Liver (tissue), 9 donors: ENCODE measurements around the gene ZNF414. TPM values are rescaled to one million over a fixed set of nuclear protein-coding genes. Genes with fewer than 3 reads are reported as not detected.

ENCODE experiments used
- DNase-seq: peaks from one replicate; pipeline ENCODE4 v3.0.0-alpha.2; 2017; ENCODE audit warnings: low spot score
- H3K27ac ChIP-seq, 2 donors: one replicate each; pipeline ENCODE4 v1.7.0; 2013; ENCODE audit warnings: inconsistent platforms in 2 of 2, low read length in 2 of 2, control low read depth in 1 of 2, low read depth in 1 of 2, mild to moderate bottlenecking in 1 of 2
- H3K27me3 ChIP-seq, 4 donors: one replicate each; pipeline versions ENCODE4 v1.6.1 to v1.7.0; 2013; ENCODE audit warnings: low read length in 3 of 4, inconsistent platforms in 1 of 4, mild to moderate bottlenecking in 1 of 4, moderate library complexity in 1 of 4; ENCODE audit not compliant: control insufficient read depth in 4 of 4, insufficient read depth in 4 of 4
- H3K36me3 ChIP-seq, 4 donors: one replicate each; pipeline versions ENCODE4 v1.6.1 to v1.7.0; 2013; ENCODE audit warnings: low read length in 3 of 4, mild to moderate bottlenecking in 3 of 4, low read depth in 1 of 4, moderate library complexity in 1 of 4; ENCODE audit not compliant: control insufficient read depth in 4 of 4, insufficient read depth in 3 of 4
- H3K4me1 ChIP-seq, 4 donors: one replicate each; pipeline versions ENCODE4 v1.6.1 to v1.7.0; 2013; ENCODE audit warnings: low read length in 3 of 4, mild to moderate bottlenecking in 3 of 4, moderate library complexity in 1 of 4; ENCODE audit not compliant: control insufficient read depth in 4 of 4, insufficient read depth in 4 of 4
- H3K4me3 ChIP-seq, 3 donors: one replicate each; pipeline versions ENCODE4 v1.6.1 to v1.7.0; 2013; ENCODE audit warnings: low read length in 3 of 3, control low read depth in 1 of 3, low read depth in 1 of 3, mild to moderate bottlenecking in 1 of 3
- H3K9ac ChIP-seq, 2 donors: one replicate each; pipeline ENCODE4 v1.7.0; 2013; ENCODE audit warnings: low read length in 2 of 2, mild to moderate bottlenecking in 2 of 2, moderate library complexity in 2 of 2, control low read depth in 1 of 2, low read depth in 1 of 2
- H3K9me3 ChIP-seq, 4 donors: one replicate each; pipeline versions ENCODE4 v1.6.1 to v1.7.0; 2013; ENCODE audit warnings: low read length in 3 of 4; ENCODE audit not compliant: control insufficient read depth in 4 of 4
- EGR1 ChIP-seq, 2 donors: IDR thresholded peaks; 2 replicates each; pipeline ENCODE4 v1.6.1; 2016 to 2018; ENCODE audit warnings: antibody characterized with exemption in 2 of 2, low read depth in 2 of 2
- FOXA1 ChIP-seq: IDR thresholded peaks from 2 replicates; pipeline ENCODE4 v1.6.1; 2016; ENCODE audit warnings: antibody characterized with exemption
- FOXA2 ChIP-seq: IDR thresholded peaks from 2 replicates; pipeline ENCODE4 v1.6.1; 2016; ENCODE audit warnings: antibody characterized with exemption
- GABPA ChIP-seq, 2 donors: IDR thresholded peaks in 1 of 2; conservative IDR thresholded peaks in 1 of 2; 2 replicates each; pipeline ENCODE4 v1.6.1; 2016; ENCODE audit warnings: antibody characterized with exemption in 2 of 2, mild to moderate bottlenecking in 1 of 2, moderate library complexity in 1 of 2
- HNF4A ChIP-seq, 2 donors: conservative IDR thresholded peaks; 2 replicates each; pipeline ENCODE4 v1.6.1; 2016; ENCODE audit warnings: antibody characterized with exemption in 2 of 2, mild to moderate bottlenecking in 2 of 2
- HNF4G ChIP-seq: IDR thresholded peaks from 2 replicates; pipeline ENCODE4 v1.6.1; 2016; ENCODE audit warnings: antibody characterized with exemption
- JUND ChIP-seq, 2 donors: IDR thresholded peaks; 2 replicates each; pipeline ENCODE4 v1.6.1; 2016; ENCODE audit warnings: antibody characterized with exemption in 2 of 2
- NR2F2 ChIP-seq: IDR thresholded peaks from 2 replicates; pipeline ENCODE4 v1.6.1; 2016; ENCODE audit warnings: antibody characterized with exemption
- RXRA ChIP-seq, 2 donors: IDR thresholded peaks; 2 replicates each; pipeline ENCODE4 v1.6.1; 2017 to 2018; ENCODE audit warnings: antibody characterized with exemption in 2 of 2, mild to moderate bottlenecking in 1 of 2
- SP1 ChIP-seq: IDR thresholded peaks from 2 replicates; pipeline ENCODE4 v1.6.1; 2018; ENCODE audit warnings: antibody characterized with exemption, mild to moderate bottlenecking
- TAF1 ChIP-seq: conservative IDR thresholded peaks from 2 replicates; pipeline ENCODE4 v1.6.1; 2016; ENCODE audit warnings: antibody characterized with exemption, mild to moderate bottlenecking
- YY1 ChIP-seq: IDR thresholded peaks from 2 replicates; pipeline ENCODE4 v1.6.1; 2016; ENCODE audit warnings: antibody characterized with exemption, mild to moderate bottlenecking
- WGBS: extraction: QIAGEN DNeasy Blood & Tissue Kit; methylation state at CpG from one replicate; pipeline ENCODE4 v1.1.7; 2013; 5-methylcytosine and 5-hydroxymethylcytosine counted together
- polyA plus RNA-seq, 2 donors: library from polyadenylated mRNA; stranded (reverse) in 1 of 2; unstranded in 1 of 2; fragments of 200-250 nt in 1 of 2; fragments of >200 nt in 1 of 2; fragmentation: Nextera tagmentation in 1 of 2; extraction: Ambion mirVana in 1 of 2; gene quantifications; one replicate each; pipeline versions ENCODE4 v1.2.1 to v1.2.3, GENCODE V29; 2013 to 2015
- total RNA-seq, 2 donors: library from RNA; depleted of rRNA; stranded (reverse); fragments of >200 nt; gene quantifications; one replicate each; pipeline ENCODE4 v1.2.3, GENCODE V29; 2014
- TF ChIP-seq, protein P1 (sequence below): IDR thresholded peaks from 2 replicates; pipeline ENCODE4 v1.6.1; 2016; ENCODE audit warnings: antibody characterized with exemption
- TF ChIP-seq, protein P2 (sequence below): IDR thresholded peaks from 2 replicates; pipeline ENCODE4 v1.6.1; 2016; ENCODE audit warnings: antibody characterized with exemption
- TF ChIP-seq, protein P3 (sequence below): IDR thresholded peaks from 2 replicates; pipeline ENCODE4 v1.6.1; 2016; ENCODE audit warnings: antibody characterized with exemption, mild to moderate bottlenecking
- TF ChIP-seq, protein P4 (sequence below): fragments of 150-350 bp; IDR thresholded peaks from 2 replicates; pipeline ENCODE4 v1.5.1; 2017; ENCODE audit warnings: improper control_type of control experiment, low read depth, low read length; ENCODE audit not compliant: missing input control
- TF ChIP-seq, protein P5 (sequence below): IDR thresholded peaks from 2 replicates; pipeline ENCODE4 v1.6.1; 2016; ENCODE audit warnings: antibody characterized with exemption
- donor health status: healthy.
- donor health status: healthy.
- donor health status: healthy.
- donor health status: healthy.
- donor health status: healthy.

The ZNF414 gene
- total and polyA plus RNA-seq, 4 donors: 3.5 to 16.0 (median 7.2) TPM

DNA sequence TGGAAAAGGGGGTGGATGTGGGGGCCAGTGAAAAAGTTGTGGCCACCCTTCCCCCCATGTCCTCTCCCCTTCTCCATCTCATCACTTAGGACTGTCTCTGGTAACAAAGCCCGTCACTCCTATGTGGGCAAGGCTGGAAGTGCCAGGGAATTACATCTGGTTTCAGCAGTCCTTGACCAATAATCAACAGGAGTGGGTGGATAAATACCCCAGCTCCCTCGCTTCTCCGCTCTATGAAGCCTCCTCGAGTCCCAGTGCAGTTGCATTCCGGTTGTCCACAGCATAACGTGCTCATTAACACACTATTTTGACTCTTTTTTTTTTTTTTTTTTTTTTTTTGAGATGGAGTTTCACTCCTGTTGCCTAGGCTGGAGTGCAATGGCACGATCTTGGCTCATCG, 31.8 kb upstream of the ZNF414 start:
- Histone ChIP-seq H3K36me3 (peaks cover 0 to 4% (median 3%) of the 10 kb centered on the region in 4 donors), H3K4me3 (no peak overlapping the region), H3K27me3 (no peaks in the 10 kb centered on the region), H3K27ac (no peak overlapping the region), H3K9me3 (no peaks in the 10 kb centered on the region), H3K4me1 (no peaks in the 10 kb centered on the region), H3K9ac (no peak overlapping the region)
- TF ChIP-seq YY1 (no peak), JUND (IDR thresholded peaks at IDR 0.05) (no peak), SP1 (no peak), HNF4A (conservative IDR thresholded peaks at IDR 0.05) (no peak), GABPA (IDR thresholded peaks at IDR 0.05 in 1 of 2, conservative IDR thresholded peaks at IDR 0.05 in 1 of 2) (no peak), FOXA1 (no peak), EGR1 (IDR thresholded peaks at IDR 0.05; ENCODE audit: low read depth in 2 of 2) (no peak), FOXA2 (no peak)
- TF ChIP-seq, protein P1, sequence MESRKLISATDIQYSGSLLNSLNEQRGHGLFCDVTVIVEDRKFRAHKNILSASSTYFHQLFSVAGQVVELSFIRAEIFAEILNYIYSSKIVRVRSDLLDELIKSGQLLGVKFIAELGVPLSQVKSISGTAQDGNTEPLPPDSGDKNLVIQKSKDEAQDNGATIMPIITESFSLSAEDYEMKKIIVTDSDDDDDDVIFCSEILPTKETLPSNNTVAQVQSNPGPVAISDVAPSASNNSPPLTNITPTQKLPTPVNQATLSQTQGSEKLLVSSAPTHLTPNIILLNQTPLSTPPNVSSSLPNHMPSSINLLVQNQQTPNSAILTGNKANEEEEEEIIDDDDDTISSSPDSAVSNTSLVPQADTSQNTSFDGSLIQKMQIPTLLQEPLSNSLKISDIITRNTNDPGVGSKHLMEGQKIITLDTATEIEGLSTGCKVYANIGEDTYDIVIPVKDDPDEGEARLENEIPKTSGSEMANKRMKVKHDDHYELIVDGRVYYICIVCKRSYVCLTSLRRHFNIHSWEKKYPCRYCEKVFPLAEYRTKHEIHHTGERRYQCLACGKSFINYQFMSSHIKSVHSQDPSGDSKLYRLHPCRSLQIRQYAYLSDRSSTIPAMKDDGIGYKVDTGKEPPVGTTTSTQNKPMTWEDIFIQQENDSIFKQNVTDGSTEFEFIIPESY: no peak
- TF ChIP-seq, protein P2, sequence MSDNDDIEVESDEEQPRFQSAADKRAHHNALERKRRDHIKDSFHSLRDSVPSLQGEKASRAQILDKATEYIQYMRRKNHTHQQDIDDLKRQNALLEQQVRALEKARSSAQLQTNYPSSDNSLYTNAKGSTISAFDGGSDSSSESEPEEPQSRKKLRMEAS: no peak
- TF ChIP-seq, protein P3, sequence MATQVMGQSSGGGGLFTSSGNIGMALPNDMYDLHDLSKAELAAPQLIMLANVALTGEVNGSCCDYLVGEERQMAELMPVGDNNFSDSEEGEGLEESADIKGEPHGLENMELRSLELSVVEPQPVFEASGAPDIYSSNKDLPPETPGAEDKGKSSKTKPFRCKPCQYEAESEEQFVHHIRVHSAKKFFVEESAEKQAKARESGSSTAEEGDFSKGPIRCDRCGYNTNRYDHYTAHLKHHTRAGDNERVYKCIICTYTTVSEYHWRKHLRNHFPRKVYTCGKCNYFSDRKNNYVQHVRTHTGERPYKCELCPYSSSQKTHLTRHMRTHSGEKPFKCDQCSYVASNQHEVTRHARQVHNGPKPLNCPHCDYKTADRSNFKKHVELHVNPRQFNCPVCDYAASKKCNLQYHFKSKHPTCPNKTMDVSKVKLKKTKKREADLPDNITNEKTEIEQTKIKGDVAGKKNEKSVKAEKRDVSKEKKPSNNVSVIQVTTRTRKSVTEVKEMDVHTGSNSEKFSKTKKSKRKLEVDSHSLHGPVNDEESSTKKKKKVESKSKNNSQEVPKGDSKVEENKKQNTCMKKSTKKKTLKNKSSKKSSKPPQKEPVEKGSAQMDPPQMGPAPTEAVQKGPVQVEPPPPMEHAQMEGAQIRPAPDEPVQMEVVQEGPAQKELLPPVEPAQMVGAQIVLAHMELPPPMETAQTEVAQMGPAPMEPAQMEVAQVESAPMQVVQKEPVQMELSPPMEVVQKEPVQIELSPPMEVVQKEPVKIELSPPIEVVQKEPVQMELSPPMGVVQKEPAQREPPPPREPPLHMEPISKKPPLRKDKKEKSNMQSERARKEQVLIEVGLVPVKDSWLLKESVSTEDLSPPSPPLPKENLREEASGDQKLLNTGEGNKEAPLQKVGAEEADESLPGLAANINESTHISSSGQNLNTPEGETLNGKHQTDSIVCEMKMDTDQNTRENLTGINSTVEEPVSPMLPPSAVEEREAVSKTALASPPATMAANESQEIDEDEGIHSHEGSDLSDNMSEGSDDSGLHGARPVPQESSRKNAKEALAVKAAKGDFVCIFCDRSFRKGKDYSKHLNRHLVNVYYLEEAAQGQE: no peak
- TF ChIP-seq, protein P4, sequence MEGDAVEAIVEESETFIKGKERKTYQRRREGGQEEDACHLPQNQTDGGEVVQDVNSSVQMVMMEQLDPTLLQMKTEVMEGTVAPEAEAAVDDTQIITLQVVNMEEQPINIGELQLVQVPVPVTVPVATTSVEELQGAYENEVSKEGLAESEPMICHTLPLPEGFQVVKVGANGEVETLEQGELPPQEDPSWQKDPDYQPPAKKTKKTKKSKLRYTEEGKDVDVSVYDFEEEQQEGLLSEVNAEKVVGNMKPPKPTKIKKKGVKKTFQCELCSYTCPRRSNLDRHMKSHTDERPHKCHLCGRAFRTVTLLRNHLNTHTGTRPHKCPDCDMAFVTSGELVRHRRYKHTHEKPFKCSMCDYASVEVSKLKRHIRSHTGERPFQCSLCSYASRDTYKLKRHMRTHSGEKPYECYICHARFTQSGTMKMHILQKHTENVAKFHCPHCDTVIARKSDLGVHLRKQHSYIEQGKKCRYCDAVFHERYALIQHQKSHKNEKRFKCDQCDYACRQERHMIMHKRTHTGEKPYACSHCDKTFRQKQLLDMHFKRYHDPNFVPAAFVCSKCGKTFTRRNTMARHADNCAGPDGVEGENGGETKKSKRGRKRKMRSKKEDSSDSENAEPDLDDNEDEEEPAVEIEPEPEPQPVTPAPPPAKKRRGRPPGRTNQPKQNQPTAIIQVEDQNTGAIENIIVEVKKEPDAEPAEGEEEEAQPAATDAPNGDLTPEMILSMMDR: no peak
- WGBS: 95% methylated on average over 8 of the region's 8 CpGs
- DNase-seq: no peak

GRCh38 chr19:8544168-8544567, 30.2 kb upstream of the ZNF414 start:
- no peak overlapping the region for H3K4me3 ChIP-seq
- H3K9me3 ChIP-seq: no peaks in the 10 kb centered on the region
- no peak overlapping the region for H3K9ac ChIP-seq
- H3K4me1 ChIP-seq: no peaks in the 10 kb centered on the region
- H3K27ac ChIP-seq: no peak overlapping the region
- WGBS: 96% methylated on average over 20 of the region's 20 CpGs
- peaks cover 0 to 4% (median 3%) of the 10 kb centered on the region in 4 donors for H3K36me3 ChIP-seq
- no peaks in the 10 kb centered on the region for H3K27me3 ChIP-seq
- no peak for DNase-seq
- TF ChIP-seq YY1 (no peak), FOXA1 (no peak), FOXA2 (no peak), TAF1 (no peak), HNF4A (conservative IDR thresholded peaks at IDR 0.05) (no peak), HNF4G (no peak), EGR1 (IDR thresholded peaks at IDR 0.05; ENCODE audit: low read depth in 2 of 2) (no peak), JUND (IDR thresholded peaks at IDR 0.05) (no peak), SP1 (no peak), GABPA (IDR thresholded peaks at IDR 0.05 in 1 of 2, conservative IDR thresholded peaks at IDR 0.05 in 1 of 2) (no peak), NR2F2 (no peak), RXRA (IDR thresholded peaks at IDR 0.05) (no peak)
- TF ChIP-seq, protein P2: no peak
- TF ChIP-seq, protein P5, sequence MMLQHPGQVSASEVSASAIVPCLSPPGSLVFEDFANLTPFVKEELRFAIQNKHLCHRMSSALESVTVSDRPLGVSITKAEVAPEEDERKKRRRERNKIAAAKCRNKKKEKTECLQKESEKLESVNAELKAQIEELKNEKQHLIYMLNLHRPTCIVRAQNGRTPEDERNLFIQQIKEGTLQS: no peak
- TF ChIP-seq, protein P1: no peak
- TF ChIP-seq, protein P4: no peak
